ENCODE data around the gene PPP1R14B.

Gene PPP1R14B

DNA sequence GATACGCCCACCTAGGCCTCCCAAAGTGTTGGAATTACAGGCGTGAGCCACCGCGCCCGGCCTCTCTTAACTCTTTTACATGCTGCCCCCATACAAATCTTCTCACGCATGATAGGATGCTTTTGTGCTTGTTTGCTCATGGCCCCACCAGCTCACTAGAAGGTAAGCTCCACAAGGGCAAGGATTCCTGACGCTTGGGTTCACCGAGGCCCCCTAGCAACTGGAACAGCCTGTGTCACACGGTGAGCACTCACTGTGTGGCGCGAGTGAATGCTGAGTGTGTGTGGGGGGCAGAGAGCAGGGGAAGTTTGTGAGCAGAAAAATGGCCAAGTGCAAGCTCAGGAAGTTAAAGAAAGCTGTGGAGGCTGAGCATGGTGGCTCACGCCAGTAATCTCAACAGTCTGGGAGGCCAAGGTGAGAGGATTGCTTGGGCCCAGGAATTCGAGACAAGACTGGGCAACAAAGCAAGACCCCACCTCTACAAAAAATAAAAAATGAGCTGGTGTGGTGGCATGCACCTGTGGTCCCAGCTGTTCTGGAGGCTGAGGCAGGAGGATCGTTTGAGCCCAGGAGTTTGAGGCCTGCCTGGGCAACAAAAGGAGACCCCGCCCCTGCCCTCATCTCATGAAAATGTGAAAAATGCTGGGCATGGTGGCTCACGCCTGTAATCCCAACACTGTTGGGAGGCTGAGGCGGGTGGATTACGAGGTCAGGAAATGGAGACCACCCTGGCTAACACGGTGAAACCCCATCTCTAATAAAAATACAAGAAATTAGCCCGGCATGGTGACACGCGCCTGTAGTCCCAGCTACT, 35.4 kb upstream of the PPP1R14B start:
- DNase-seq (ENCODE audit: low read depth), result no peak

DNA sequence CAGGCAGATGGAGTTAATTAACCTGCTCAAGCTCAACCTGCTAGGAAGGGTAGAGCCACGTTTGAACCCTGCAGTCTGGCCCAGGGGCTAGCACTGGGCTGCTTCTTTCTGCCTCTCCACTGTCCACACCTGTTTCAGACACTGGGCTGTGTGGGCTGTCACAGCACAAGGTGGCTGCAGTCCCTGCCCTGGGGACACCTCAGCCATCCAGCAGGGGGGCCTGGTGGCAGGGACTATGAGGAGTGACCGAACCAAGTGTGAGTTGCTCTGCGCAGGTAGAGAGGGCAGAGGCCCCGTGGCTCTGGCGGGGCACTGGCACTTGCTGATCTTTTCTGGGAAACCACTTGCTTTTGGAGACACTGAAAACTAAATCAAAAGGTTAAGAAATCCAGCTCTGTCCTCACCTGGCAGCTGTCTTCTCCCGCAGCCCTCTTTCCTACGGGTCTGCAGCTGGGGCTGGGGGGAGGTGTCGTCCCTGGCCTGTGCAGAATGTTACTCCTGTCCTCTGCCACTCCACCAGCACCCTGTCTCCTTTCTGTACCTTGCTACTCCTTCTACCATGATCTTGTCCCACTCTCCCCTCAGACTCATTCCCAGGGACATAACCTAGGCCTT, 31.9 kb upstream of the PPP1R14B start:
- DNase-seq (ENCODE audit: low read depth), result no peak

DNA sequence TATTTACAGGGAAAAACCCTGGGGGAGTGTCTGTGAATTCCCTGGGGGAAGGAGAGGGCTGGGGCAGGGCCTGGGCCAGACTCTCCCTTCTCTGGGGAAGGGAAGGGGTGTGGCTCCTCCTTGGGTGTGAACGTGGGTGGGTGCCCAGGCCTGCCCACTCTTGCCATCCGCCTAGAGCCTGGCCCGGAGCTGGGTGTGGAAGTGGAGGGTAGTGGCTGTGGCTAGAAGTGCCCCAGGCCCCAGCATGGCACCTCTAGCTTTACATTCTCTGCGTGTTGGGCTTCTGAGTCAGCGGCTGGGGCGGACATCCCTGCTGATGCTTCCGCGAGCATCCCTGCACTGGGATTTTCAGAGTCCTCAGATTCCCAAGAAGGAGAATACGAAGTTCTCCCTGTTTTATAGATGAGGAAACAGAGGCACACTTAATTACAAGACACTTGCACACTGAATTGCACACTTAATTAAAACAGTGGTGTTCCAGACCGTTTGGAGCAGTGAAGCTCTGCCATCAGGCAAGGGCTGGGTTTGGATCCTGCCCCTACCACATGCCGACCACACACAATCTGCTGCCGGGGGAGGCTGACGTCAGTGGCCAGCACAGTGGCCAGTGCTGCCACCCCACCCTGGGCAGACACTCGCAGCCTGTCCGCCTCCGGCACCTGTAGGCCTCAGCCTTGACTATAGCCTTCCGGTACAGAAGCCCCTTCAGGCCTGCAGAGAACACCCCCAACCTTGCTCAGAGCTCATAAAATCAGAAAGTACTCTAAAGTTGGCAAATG, 30.1 kb upstream of the PPP1R14B start:
- DNase-seq (ENCODE audit: low read depth), result no peak

DNA sequence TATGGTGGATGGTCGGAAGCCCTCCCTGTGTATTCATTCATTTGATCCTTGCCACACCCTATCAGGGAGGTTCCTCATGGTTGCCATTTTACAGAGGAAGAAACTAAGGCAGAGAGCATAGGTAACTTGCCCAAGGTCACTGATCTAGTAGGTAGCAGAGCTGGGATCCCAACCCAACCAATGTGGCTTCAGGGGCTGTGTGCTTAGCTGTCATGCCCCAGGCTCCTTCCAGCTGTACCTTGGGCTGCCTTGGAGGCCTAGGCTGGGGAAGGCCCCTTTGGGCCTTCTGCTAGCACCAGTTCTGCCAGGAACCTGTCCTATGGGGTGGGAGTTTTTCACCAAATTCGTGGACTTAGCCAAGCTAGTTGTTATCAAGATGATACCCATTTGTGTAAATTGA, 29.1 kb upstream of the PPP1R14B start:
- DNase-seq (ENCODE audit: low read depth), result no peak

DNA sequence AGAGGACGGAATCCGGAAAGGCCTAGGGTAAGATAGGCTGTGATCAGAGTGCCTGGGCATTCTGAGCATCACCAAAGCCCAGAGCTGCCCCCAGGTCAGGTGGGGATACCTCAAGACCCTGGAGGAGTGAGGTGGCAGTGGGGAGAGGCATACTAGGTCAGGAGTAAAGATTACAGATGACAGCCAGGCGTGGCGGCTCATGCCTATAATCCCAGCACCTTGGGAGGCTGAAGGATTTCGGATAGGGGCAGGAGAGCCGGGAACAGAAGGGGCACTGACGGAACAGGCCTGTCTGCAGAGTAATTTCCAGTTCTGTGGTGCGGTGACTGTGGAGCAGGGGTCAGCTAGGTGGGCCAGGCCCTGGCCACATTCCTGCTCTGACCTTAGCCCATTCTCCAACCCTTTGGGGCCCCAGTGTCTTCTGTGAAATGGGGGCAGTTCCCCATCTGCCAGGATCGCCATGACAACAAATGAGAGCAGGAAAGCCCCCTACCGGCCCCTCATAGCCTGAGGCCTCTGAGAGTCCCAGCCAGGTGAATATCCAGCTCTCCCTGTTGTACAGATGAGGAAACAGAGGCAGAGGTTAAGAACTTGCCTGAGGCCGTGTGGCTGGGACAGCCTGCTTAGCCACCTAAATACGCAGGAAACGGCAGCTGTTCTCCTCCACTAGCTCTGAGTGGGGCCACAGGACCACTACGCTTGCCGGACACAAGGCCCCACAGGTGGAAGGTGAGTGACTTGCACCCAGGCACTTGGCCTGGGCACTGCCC, 28.5 kb upstream of the PPP1R14B start:
- DNase-seq (ENCODE audit: low read depth), result no peak

DNA sequence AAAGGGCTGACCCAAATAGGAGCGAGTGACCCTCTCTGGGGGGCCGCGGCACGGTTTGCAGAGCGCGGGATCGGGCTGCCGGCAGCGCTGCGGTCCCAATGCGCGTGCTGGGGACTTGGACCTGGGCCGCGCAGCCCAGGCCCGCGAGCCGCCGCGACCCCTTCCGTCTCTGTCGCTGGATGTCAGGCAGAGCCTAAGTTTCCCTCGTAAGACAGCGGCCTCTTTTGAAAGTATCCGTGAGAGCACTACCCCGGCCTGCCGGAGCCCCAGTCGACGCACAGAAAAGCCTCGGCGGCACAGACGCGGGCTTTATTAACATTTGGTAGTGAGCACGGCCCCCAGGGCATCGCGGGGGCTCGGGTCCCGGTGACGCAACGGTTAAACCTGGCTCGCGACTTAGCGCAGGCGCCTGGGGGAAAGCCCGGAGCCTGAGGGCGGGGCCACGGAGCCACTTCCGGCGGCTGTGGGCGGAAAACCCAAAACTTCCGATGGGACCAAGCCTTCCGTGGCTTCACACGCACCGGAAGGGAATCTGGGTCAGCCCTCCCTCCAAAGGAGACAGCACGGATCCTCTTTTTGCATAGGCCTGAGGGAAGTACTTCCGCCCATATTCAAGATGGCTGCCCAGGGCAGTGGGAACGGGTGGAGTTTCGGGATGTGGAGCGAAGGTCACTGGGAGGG, 22.9 kb upstream of the PPP1R14B start:
- DNase-seq (ENCODE audit: low read depth), result peak; percentile 98

DNA sequence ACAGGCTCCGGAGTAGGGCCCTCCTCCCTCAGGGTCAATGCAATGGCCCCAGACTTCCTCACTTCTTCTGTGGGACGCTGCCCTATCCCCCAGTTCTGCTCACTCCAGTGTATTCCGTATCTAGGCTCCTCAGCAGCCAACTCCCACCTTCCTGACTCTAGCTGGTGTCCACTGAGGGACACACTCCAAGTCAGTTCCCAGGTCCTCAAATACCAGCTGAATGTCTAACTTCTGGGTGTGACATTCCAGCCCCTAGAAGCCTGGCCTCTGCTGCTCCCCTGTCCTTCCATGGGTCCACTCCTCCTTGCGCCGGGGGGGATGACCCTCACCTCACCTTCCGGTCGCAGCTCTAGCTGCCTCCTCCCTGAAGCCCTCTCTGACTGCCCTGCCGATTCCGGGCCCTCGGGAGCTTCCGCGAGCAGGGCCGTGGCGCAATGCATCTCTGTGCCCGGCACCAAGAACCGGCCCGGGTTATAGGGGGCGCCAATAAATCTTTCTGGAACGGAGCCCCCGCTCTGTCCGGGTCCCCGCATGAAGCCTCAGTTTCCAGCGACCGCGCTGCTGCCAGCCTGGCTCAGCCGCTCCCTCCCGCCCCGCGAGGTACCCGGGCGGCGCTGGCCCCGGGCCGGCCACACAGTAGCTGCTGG, 22.3 kb upstream of the PPP1R14B start:
- DNase-seq (ENCODE audit: low read depth), result no peak

DNA sequence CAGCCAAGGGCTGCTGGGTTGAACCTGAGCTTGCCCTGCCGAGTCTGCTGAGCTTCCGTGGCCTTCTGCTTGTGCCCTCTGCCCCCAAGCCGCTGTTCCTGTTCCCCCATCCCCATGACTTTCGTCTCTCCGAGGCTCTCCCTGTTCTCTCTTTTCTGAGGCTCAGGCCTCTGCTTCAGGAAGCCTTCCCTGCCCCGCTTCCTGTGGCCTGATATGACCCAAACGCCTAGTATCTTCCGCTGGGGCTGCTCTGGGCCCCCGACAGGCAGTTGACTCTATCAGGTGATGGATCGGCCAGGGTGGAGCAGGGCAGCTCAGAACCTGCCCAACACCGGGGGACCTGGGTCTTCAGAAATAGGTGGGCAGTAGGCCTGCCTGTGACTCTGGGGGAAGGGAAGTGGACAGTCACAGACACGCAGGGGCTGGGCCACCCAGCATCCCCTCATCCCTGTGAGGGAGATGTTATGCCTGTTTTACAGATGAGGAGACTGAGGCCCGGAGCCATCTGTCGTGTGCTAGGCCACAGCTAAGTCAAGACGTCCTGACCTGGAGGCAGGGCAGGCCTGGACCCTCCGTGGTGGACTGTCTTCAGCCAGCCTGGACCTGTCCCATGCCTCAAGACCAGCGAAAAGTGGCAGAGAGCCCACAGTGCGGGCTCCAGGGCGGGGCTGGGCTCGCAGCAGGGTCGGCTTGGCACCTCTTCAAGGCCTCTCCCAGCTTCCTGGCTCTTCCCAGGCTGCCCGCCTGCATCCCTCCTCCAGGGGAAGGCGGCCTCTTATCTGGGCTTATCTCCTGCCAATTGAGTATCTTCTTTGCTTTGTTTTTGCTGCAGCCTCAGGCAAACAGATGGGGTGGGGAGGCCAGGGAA, 21.5 kb upstream of the PPP1R14B start:
- no peak for DNase-seq (ENCODE audit: low read depth)

DNA sequence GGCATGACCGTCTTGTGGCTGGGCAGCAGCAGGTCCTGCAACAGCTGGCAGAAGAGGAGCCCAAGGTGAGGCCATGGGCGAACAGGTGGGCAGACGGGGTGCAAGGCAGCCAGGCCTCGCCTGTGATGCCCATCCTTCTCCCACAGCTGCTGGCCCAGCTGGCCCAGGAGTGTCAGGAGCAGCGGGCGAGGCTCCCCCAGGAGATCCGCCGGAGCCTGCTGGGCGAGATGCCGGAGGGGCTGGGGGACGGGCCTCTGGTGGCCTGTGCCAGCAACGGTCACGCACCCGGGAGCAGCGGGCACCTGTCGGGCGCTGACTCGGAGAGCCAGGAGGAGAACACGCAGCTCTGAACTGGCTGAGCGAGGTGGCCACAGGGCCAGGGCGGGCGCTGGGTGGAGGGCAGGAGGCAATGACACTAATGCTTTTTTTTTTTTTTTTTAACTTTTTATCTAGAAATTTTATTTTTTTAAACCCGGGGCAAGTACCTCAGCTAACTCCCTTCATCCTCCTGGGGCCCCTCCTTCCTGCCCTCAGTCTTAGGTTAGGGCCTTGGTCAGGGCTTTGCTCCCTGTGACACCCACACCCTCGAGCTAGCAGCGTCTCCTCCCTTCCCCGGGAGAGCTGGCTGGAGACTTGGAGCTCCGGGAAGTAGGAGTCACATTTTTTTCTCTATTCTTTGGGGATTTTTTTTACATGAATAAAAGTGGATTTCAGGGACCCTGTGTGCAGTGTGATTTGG, 20.6 kb upstream of the PPP1R14B start:
- no peak for DNase-seq (ENCODE audit: low read depth)

DNA sequence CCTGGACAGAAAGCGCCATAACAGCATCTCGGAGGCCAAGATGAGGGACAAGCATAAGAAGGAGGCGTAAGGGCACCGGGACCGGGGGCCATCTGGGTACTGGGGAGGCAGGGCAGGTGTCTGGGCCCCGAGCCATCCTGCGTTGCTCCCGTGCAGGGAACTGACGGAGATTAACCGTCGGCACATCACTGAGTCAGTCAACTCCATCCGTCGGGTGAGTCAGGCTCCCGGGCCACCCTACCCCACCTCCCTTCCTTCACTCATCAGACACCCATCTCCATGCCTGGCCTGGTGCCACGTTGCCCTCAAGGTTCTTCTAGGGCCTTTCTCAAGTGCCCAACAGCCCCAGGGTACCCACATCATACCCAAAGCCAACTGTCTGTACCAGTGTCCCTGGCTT, 19.6 kb upstream of the PPP1R14B start:
- no peak for DNase-seq (ENCODE audit: low read depth)

DNA sequence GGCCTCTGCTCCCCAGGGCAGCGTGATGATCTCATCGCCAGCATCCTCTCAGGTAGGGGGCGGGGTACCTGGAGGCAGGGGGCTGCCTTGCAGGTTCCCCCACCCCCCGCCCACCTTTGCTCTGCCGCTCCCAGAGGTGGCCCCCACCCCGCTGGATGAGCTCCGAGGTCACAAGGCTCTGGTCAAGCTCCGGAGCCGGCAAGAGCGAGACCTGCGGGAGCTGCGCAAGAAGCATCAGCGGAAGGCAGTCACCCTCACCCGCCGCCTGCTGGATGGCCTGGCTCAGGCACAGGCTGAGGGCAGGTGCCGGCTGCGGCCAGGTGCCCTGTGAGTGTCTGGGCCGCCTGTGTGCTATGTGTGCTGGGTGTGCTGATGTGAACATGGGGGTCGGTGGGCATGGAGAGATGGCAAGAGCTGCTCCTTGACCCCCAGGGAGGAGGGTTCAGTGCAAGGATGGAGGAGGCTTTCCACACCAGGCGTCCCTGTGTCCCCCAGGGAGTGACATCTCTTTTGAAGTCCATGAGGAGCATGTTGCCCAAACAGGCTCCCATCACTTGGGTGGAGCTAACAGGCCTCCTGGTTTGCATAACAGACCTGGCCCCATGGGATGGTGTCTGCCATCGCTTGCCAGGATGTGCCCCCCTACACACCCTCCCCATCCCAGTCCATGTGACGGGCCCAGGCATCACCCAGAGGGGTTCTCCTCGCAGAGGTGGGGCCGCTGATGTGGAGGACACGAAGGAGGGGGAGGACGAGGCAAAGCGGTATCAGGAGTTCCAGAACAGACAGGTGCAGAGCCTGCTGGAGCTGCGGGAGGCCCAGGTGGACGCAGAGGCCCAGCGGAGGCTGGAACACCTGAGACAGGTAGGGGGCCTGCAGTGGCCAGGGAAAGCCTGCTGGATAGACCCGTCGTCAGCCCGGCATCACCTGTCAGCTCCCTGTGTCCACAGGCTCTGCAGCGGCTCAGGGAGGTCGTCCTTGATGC, 18.7 kb upstream of the PPP1R14B start:
- no peak for DNase-seq (ENCODE audit: low read depth)

DNA sequence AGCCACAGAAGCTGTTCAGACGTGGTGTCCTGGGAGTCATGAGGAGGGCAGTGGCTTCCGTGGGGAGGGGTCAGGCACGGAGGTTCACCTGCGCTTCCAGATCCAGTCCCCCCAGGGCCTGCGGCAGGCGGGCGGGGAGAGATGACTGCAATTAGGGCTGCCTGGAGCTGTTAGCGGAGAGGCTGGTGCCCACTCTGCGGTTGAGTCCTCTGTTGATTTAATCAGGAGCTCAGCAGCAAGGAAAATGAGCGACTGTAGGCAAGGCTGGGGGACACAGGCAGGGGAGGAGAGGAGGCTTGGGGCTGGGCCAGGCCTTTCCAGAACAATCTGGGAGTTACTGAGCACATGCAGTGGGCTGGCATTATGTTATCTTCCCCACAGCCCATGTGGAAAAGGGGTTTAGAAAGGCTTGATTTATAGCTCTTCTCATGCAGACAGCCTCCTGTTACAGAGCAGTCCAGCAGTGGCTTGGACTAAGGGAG, 17.7 kb upstream of the PPP1R14B start:
- no peak for DNase-seq (ENCODE audit: low read depth)

DNA sequence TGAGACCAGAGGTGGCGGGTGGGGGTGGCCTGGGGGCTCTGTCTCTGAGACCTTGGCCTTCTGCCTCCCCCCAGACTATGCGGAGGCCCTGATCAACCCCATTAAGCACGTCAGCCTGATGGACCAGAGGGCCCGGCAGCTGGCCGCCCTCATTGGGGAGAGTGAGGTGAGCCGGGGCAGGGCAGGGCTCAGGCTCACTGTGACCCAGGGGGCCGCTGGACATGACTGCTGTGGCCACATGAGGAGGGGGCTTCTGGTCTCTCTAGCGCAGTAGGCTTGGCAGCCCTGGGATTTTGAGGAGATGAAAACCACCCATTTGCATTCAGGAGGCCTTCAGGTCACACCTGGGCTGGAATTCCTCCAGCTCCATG, 17.2 kb upstream of the PPP1R14B start:
- no peak for DNase-seq (ENCODE audit: low read depth)

DNA sequence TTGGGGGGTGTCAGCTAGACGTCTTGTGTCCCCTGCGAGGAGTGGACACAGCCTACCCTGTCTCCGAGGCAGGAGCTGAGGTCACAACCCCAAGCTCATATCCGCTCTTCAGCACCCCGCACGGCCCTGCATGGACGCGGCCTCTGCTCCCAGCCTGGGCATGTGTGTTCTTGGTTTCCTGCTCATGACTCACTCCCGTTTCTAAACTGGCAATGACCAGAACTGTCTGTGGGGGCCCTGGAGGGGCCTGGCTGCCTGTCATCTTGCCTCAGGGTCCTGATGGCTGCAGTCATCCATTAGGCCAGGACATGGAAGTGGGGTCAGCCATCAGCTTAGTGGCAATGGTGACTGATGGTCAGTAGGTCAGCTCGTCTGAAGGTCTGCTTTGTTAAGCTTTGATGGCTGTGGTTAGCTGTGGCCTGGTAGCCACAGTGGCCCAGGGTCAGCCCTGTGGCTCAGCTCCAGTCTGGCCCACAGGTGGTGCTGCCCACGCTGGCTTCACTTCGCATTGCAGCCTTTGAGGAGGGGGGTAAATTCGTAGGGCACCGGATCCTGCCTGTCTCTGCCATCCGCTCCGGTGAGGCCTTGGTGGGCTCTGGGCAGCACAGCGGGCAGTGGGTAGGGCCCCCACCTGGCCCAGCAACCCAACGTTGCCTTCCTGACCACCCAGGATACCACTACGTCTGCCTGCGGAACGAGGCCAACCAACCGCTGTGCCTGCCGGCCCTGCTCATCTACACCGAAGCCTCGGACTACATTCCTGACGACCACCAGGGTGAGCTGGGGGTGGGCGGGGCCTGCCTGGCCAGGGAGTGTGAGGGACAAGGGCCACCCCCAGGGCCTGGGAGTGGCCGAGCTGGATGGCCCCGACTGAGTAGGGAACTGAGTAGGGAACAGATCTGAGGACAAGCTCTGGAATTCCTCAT, 16.5 kb upstream of the PPP1R14B start:
- DNase-seq (ENCODE audit: low read depth), result no peak

DNA sequence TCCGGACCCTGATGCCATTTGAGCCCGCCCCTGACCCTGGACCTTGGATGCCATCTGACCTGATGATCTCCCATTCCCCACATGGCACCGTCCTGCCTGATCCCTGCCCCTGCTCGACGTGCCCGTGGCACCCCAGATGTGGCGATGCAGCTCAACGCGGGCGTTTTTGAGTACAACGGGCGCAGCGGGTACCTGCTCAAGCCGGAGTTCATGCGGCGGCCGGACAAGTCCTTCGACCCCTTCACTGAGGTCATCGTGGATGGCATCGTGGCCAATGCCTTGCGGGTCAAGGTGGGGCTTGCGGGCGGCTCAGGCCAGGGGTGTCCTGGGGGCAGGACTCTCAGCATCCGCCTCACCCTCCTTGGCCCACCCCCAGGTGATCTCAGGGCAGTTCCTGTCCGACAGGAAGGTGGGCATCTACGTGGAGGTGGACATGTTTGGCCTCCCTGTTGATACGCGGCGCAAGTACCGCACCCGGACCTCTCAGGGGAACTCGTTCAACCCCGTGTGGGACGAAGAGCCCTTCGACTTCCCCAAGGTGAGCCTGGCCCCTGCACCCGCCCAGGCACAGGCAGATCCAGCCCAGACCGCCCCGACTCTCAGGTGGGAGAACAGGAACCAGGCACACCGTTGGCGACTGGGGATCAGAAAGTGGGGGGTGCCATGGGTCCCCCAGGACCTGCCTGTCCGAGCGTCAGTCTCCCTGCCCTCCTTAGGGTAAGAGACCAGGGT, 15.7 kb upstream of the PPP1R14B start:
- DNase-seq (ENCODE audit: low read depth), result no peak

DNA sequence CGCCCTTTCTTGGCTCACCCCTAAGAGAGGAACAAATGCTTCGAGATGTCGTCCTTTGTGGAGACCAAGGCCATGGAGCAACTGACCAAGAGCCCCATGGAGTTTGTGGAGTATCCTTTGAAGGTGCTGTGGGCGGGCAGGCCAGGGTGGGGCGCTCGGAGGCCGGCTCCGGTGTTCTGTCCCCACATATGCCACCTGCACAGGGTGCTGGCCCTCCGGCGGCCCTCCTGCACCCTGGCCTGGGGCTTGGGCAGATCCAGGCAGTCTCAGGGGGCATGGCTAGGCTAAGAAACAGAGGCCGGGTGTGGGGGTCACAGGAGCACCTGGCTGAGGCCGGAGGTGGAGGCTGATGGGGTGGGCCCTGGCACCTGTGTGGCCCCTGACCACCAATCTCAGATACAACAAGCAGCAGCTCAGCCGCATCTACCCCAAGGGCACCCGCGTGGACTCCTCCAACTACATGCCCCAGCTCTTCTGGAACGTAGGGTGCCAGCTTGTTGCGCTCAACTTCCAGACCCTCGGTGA, 14.9 kb upstream of the PPP1R14B start:
- DNase-seq (ENCODE audit: low read depth), result no peak
